HTERT RPE-1 (cell line): ENCODE measurements around the gene KISS1R.

Experiments used
- in situ Hi-C: fragments of 300-500 bp; cut with MboI; formaldehyde crosslinking; loops from 4 replicates; pipeline ENCODE4 v1.14.3; 2020; ENCODE audit warnings: low sequenced_read_pairs

Gene KISS1R

DNA sequence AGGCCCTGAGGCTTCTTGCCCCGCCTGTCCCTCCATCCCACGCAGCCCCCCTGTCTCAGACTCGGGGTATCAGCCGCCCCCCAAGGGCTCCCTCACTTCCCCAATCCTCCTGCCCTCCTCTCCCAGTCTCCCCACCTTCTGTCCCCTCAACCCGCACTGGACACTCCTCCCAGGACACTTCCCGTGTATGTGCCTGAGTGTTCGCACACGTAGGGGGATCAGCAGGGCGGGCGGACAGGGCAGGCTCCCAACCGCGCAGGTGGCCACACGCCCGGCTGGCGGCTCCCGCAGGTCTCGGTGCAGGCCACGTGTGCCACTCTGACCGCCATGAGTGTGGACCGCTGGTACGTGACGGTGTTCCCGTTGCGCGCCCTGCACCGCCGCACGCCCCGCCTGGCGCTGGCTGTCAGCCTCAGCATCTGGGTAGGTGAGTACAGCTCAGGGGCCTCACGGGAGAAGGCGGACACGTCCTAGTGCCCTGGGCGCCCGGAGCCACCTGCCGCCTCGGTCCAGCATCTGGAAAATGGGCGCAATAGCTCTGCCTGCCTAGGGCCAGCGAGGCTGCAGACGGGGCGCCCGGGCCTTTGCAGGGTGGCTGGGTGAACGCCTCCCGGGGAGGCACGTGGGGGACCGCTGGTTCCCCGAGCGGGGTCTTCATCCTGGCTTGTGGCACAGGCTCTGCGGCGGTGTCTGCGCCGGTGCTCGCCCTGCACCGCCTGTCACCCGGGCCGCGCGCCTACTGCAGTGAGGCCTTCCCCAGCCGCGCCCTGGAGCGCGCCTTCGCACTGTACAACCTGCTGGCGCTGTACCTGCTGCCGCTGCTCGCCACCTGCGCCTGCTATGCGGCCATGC, 2.3 kb downstream of the KISS1R start:
- in situ Hi-C loops = no loop called here

DNA sequence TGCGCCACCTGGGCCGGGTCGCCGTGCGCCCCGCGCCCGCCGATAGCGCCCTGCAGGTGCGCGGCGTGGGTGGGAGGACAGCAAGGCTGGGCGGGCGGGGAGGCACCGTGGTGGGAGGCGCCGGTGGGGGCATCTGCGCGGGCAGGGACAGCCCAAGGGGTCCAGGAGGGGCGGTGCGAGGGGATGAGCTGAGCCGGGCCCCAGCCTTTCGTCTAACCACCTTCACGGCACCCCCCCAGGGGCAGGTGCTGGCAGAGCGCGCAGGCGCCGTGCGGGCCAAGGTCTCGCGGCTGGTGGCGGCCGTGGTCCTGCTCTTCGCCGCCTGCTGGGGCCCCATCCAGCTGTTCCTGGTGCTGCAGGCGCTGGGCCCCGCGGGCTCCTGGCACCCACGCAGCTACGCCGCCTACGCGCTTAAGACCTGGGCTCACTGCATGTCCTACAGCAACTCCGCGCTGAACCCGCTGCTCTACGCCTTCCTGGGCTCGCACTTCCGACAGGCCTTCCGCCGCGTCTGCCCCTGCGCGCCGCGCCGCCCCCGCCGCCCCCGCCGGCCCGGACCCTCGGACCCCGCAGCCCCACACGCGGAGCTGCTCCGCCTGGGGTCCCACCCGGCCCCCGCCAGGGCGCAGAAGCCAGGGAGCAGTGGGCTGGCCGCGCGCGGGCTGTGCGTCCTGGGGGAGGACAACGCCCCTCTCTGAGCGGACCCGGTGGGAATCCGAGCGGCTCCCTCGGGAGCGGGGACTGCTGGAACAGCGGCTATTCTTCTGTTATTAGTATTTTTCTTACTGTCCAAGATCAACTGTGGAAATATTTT, 3.1 kb downstream of the KISS1R start:
- in situ Hi-C loops = no loop called here

DNA sequence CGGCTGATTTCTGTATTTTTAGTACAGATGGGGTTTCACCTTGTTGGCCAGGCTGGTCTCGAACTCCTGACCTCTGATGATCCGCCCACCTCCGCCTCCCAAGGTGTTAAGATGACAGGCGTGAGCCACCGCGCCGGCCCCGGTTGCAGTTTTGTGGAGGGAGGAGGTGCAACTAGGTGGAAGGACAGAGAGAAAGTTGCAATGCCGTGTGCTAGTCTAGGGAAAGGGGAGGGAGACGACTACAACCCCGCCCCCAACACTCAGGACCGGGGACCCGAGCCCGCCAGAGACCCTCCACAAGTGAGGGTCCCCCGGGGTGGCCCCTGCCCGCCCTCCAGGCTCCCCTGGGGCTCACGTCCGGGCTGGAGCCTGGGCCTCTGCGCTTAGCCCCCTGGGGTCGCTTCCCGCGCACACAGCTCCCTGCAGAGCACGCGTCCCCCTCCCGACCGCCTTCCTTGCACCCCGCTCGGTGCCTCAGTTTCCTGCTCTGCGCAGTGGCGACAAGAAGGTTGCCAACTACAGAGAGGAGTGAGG, 7.5 kb downstream of the KISS1R start:
- in situ Hi-C loops = no loop called here

DNA sequence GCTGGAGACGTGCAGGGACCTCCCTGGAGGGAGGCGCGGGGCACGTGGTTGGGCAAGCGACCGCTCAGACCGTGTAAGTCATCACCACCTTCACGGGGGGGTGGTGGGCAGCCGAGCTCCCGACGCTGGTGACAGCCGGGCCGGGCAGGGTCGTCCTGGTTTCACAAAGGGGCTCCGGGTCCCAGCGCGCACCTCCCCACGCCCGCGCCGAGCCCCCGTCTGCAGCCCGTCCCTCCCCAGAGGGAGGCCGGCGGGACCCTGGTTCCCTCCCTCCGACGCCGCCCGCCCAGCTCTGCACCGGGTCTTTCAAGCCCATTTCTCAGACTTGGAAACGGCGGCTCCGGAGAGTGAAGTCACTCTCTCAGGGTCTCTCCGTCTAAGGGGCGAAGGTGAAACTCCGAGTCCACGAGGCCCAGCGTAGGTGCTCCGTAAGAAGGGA, 8.0 kb downstream of the KISS1R start:
- in situ Hi-C loops = no loop called here

DNA sequence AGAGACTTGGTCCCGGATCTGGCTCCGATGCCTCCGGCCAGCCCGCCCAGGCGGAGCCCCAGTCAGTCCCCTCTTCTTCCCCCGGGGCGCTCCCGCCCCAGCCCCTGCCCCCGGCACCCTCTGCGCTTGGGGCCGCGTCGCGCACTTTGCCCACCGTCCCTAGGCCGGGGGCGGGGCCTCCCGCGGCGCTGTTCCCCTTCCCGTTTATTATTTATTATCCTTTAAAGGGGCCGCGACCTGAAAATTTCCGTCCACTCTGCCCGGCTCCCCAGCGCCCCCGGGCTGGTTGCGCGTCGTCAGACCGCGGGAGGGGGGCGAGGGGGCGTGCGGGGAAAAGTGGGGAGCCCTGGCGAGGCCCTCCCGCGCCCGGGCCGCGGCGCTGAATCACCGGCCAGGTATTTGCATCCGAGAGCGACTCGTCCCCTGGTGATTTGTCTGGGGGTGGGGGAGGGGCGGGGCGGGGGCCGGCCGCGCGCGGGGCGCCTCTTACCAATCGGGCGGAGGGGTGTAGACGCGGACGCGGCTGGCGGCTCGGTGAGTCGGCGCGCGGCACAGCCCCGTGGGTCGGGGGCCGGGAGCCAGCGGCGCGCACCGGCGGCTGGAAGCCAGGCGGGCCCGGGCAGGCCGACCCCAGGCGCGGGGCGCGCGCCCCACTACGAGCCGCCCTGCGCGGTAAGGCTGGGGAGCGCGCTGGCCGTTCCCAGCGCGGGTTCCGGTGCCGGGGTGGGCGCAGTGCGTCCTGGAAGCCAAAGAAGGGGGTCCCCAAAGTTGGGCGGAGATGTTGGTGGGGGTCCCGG, 8.6 kb downstream of the KISS1R start, which contains the start of gene ARID3A:
TSS of gene ARID3A (plus strand) at position 510 of the 797 bp plus-strand sequence. CDS start 3,494 bp downstream, outside the sequence.
- in situ Hi-C loops = no loop called here

DNA sequence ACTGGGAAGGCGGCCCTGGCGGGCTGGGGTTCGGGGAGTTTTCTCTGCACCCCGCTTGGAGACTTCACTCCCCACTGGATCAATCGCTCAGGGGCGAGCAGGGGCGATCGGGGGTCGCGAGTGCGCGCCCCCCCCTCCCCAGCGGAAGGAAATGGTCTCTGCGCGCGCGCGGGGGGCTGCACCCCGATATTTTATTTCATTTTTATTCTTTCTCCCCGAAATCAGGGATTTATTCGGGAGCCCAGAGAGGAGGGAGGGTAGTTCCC, 9.1 kb downstream of the KISS1R start:
- in situ Hi-C loops = no loop called here

DNA sequence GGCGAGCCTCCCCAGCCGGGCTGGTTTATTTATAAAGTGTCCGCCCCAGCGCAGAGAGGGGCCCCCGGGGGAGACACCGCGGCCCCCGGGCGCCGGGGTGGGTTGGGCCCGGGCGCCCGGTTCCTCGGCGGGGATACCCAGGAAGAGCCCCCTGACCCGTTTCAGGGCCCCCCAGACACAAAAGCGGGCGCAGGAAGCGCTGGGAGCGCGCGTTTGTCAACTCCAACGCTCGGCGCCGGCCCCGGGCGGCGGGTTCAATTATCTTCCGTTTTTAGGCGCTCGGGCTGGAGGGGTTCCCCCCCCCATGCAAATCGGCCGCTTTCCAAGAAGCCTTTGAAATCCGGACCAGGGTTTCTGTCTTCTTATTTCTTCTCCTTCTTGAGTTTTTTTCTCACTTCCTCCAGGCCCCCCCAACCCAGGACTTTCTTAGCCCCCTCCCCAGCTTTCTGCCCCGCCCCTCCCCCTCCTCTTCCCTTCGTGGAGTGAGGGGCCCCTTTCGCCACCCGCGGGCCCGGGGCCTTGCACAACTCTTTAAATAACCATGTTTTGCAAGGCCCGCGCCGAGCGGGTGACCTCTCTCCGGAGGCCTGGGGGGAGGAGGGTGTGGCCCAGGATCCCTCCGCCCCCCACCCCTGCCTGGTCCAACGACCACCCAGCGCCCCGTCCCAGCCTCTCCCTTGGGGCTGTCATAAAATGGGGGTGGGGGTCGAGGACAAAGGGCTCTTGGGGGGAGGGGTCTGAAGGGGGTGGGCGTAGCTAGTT, 9.6 kb downstream of the KISS1R start:
- in situ Hi-C loops = no loop called here

DNA sequence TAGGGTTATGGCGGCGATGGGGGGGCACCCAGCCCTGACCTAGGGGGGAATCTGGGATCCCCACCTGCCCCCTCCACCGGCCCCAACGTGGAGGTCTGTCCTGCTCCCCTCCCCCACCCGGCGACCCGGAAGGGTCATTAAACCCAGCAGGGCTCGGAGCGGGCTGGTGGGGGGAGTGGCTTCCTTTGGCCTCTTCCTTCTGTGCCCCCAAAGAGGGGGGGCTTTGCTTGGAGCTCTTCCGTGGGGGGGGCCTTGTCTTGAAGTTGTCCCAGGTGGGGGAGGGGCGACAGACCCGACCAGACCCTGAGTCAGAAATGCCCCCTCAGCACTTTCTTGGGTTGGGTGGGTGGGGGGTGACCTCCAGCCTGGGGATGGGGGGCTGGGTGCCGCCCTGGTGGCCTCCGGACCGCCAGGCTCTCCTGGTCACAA, 10.2 kb downstream of the KISS1R start:
- in situ Hi-C loops = no loop called here

DNA sequence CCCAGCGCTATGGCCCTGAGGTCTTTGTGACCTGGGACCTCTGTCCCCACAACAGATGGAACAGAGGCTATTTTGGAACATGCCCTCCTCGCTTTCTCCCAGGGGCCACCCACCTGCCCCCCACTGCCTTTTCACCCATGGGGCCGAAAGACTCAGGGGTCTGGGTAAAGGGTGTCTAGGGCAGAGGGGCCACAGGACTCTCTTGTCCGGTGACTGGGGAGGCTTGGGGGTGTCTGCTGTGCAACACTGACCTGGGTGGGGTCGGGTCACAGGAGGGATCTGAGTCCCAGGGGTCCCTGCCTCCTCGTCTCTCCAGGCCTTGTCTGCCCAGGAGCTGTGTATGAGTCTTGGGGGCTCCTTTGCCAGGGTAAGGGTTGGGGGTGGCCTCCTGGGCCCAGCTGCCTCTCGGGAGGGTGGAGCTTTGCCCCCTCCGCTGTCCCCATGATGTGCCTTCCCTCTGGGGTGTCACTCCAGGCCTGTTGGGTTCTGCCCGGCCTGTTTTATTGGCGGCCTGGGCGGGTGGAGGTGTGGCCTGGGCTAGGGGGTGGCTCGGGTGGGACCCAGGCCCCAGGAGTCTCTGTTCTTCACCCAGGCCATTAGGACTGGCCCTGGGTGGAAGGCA, 10.8 kb downstream of the KISS1R start:
- in situ Hi-C loops = no loop called here

DNA sequence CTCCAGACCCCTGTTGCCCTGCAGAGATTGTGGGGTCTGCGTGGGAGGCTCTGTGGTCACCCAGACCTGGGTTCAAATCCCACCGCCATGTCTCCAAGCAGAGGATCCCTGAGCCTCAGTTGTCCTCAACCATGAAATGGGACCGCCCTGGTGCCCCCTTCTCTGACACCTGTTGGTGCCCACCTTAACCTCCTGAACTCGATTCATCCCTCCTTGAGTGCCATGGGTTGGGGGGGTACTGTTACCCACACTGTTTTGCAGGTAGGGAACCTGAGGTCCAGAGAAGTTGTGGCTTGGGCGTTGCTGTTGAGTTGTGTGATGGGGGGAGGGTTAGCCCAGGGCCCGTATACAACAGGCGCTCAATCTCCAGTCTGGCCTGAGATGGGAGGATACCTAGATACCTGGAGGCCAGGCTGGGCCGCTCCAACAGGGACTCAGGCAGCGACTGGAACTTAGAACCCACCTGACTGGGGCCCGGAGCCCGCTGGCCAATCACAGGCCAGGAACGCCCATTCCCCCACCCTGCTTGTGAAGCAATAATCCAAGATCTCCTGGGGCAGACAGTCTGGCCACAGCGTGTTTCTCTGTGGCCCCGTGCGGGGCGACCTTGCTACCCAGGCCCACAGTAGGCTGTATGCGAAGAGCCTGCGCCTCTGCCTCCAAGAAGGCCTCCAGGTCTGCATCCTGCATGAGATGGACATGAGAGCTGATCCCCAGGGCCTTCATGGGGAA, 11.5 kb downstream of the KISS1R start:
- in situ Hi-C loops = no loop called here

DNA sequence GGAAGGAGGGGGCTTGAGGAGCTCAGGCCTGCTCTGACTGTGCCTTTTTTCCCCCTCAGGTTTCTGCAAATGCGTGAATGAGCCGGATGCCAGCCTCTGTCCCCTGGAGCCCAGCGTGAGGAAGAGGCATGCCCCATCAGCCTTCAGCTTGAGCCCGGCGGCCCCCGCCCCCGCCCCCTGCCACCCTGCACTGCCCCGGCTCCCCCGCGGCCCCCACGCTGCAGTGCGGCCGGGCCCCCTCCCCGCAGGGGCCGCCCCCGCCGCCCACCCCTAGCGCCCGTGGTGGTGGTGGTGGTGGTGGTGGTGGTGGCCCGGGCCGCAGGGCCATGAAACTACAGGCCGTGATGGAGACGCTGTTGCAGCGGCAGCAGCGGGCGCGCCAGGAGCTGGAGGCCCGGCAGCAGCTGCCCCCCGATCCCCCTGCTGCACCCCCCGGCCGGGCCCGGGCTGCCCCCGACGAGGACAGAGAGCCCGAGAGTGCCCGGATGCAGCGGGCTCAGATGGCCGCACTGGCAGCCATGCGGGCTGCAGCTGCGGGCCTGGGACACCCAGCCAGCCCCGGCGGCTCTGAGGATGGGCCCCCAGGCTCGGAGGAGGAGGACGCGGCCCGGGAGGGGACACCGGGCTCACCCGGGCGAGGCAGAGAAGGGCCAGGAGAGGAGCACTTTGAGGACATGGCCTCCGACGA, 12.2 kb downstream of the KISS1R start:
- in situ Hi-C loops = no loop called here

DNA sequence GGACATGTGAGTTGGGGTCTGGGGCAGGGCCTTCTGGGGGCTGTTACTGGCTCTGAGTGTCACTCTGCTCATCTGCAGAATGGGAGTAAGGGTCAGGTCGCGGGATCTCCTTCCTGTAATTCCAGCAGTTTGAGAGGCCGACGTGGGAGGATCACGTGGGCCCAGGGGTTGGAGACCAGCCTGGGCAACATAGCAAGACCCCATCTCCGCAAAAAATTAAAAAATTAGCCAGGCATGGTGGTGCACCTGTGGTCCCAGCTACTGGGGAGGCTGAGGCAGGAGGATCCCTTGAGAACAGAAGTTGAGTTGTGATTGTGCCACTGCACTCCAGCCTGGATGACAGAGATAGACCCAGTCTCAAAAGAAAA, 12.7 kb downstream of the KISS1R start:
- in situ Hi-C loops = no loop called here

DNA sequence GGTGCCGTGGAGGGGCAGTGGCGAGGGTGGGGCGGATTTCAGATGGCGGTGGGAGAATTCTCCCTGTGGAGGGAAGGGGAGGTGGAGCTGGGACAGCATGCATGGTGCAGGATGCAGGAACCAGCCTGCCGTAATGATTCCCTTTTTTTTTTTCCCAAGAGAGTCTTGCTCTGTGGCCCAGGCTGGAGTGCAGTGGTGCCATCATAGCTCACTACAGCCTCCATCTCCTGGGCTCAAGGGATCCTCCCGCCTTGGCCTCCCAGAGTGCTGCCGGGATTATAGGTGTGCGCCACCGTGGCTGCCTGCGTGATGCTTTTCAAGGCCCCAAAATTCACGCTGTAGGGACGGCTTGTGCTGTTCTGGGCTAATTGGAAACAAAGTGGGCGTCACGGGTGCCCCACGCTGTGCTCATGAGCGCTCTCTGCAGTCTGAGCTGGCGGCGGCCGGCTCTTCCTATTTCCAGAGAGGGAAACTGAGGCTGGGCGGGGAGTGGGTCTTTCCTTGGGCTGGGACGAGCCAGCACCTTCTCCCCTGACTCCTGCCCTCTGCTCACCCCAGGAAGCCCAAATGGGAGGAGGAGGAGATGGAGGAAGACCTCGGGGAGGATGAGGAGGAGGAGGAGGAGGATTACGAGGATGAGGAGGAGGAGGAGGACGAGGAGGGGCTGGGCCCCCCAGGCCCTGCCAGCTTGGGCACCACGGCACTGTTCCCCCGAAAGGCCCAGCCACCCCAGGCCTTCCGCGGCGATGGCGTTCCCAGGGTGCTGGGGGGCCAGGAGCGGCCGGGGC, 14.9 kb downstream of the KISS1R start:
- in situ Hi-C loops = no loop called here

DNA sequence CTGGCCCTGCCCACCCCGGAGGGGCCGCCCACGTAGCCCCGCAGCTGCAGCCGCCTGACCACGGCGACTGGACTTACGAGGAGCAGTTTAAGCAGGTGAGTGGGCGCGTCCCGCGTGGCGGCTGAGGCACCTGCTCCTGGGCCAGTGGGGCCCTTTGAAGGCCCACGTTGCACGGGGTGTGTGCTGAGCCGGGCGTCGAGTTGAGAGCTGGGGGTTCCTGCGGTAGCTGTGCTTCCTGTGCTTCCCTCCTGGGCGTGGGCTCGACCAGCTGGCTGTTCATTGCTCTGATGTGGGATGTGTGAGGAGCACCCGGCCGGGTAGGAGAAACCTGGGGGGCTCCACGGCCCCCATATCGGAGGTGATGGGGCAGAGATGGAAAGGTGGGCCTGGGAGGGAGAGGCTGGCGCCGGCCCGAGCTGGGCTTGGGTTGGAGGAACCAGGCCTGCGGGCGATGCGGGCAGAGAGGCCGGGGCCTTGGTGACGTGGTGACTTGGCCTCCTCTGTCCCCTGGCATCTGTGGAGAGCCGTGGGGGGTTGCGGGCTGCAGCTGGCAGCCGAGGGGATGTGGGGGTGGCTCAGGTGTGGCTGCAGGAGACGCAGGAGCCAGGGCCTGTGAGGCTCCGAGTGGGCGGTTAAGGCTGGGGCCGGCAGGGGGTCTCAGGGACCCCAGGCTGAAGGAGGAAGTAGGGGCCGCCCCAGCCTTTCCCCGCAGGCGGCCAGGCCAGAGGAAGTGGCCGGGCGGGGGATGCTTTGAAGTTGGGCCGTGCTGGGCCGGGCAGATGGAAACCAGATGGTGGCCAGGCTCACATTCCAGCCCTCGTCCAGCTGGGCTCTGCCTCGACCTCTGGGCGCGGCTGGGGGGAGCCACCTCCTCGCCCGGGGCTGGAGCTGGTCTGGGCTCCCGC, 15.8 kb downstream of the KISS1R start:
- in situ Hi-C loops = no loop called here

DNA sequence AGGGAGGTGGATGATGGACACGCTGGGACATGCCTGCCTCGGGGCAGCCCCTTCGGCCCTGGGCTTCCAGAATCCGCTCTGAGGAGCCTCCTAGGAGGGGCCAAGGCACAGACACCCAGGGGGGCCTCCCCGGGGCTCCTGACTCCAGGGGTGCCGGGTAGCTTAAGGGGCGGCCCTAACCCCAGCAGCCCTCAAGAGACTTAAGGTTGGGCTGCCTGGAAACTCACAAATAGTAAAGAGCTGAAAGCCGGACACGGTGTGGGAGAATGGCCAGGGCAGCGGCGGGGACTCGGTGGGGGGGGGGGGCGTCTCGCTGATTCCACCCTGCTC, 16.4 kb downstream of the KISS1R start:
- in situ Hi-C loops = no loop called here

DNA sequence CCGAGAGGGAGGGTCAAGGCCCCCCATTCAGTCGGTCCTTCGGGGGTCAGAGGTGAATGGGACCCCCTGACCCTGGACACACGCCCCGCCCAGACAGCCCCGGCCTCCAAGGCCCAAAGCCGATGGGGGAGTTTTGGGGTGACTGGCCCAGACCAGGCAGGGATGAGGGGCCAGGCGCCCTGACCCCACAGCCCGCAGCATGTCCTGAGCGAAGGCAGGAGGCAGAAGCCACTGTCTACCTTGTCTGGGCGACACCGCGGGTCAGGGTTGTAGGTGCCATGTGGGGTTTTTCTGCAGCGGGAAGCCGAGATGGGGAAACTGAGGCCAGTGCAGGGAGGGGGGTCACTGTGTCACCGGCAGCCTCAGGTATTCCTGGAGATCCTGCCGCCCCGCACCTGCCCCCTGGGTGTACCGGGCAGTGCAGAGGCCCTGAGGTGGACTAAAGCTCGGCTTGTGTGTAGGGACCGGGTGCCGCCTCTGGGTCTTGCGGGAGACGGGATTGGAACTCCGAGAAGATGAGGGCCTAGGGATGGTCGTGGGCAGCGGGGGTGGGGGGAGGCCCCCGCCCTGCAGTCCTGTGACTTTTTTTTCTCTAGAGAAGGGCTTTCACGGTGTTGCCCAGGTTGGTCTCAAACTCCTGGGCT, 17.2 kb downstream of the KISS1R start:
- in situ Hi-C loops = no loop called here
